B cell (primary cell): Measurements from ENCODE around the gene MYO1B.

Source experiments
- CTCF ChIP-seq: fragments of 200-600 bp; IDR thresholded peaks from one replicate; pipeline ENCODE4 v1.8.0; 2022; ENCODE audit warnings: antibody characterized with exemption, mild to moderate bottlenecking
- EZH2 ChIP-seq: IDR thresholded peaks from 2 replicates; pipeline ENCODE4 v1.6.1; 2012; ENCODE audit warnings: borderline replicate concordance, low read depth, mild to moderate bottlenecking, moderate library complexity, low read length; ENCODE audit not compliant: insufficient read depth, poor library complexity, severe bottlenecking

GRCh38 chr2:191386938-191387536, 141.8 kb downstream of the MYO1B start:
- TF ChIP-seq CTCF (no peak), EZH2 (no peak)
